ENCODE results near the gene DNASE1L1.

DNASE1L1 gene

DNA sequence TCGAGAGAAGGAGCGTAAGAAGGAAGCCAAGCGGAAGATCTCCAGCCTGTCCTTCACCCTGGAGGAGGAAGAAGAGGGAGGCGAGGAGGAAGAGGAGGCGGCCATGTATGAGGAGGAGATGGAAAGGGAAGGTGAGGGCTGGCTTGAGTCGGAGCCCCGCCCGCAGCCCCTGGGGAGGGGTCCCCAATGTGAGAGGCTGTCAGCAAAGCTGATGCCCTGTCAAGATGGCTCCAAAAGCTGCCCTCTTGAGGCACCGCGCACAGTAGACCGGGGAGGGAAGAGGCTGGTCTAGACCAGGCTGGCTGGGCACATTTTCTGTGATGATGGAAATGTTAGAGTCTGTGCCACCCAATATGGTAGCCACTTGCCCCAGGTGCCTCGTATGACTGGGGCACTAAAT, 37.4 kb upstream of the DNASE1L1 start (continued):
- no peak for TF ChIP-seq CTCF (tag by site-specific recombination; IDR thresholded peaks at IDR 0.05)
- TF ChIP-seq, protein P1, sequence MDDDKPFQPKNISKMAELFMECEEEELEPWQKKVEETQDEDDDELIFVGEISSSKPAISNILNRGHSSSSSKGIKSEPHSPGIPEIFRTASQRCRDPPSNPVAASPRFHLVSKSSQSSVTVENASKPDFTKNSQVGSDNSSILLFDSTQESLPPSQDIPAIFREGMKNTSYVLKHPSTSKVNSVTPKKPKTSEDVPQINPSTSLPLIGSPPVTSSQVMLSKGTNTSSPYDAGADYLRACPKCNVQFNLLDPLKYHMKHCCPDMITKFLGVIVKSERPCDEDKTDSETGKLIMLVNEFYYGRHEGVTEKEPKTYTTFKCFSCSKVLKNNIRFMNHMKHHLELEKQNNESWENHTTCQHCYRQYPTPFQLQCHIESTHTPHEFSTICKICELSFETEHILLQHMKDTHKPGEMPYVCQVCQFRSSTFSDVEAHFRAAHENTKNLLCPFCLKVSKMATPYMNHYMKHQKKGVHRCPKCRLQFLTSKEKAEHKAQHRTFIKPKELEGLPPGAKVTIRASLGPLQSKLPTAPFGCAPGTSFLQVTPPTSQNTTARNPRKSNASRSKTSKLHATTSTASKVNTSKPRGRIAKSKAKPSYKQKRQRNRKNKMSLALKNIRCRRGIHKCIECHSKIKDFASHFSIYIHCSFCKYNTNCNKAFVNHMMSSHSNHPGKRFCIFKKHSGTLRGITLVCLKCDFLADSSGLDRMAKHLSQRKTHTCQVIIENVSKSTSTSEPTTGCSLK (tag by site-specific recombination; IDR thresholded peaks at IDR 0.05) = no peak
- no peak for TF ChIP-seq GLIS1 (tag by site-specific recombination; IDR thresholded peaks at IDR 0.05)
- no peak for TF ChIP-seq ZSCAN30 (tag by site-specific recombination; IDR thresholded peaks at IDR 0.05)
- no peak for TF ChIP-seq SCRT1 (tag by site-specific recombination; IDR thresholded peaks at IDR 0.05; ENCODE audit: borderline replicate concordance)
- TF ChIP-seq ZNF555 (tag by site-specific recombination; conservative IDR thresholded peaks at IDR 0.05) = no peak
- no peak for TF ChIP-seq ZNF324 (tag by site-specific recombination; IDR thresholded peaks at IDR 0.05)
- TF ChIP-seq, protein P2, sequence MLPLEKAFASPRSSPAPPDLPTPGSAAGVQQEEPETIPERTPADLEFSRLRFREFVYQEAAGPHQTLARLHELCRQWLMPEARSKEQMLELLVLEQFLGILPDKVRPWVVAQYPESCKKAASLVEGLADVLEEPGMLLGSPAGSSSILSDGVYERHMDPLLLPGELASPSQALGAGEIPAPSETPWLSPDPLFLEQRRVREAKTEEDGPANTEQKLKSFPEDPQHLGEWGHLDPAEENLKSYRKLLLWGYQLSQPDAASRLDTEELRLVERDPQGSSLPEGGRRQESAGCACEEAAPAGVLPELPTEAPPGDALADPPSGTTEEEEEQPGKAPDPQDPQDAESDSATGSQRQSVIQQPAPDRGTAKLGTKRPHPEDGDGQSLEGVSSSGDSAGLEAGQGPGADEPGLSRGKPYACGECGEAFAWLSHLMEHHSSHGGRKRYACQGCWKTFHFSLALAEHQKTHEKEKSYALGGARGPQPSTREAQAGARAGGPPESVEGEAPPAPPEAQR (tag by site-specific recombination; IDR thresholded peaks at IDR 0.05) = no peak
- TF ChIP-seq KLF7 (tag by site-specific recombination; IDR thresholded peaks at IDR 0.05; ENCODE audit: borderline replicate concordance) = no peak

- CTCF ChIA-PET = interaction anchor here (0.8 kb wide), 1 partner anchor 73 kb away, joined by 4 read pairs; no protein-coding TSS in a partner anchor
- POLR2A ChIA-PET = interaction anchor here (0.6 to 1.1 kb wide), 4 partner anchors 13 to 76 kb away, joined by 3 read pairs; no protein-coding TSS in a partner anchor
- Histone ChIP-seq H3K9me3 (ENCODE audit: control insufficient read depth, insufficient read depth, low read depth, low read length) (no peaks in the 10 kb centered on the region), H3K4me1 (ENCODE audit: control insufficient read depth, insufficient read depth, low read length) (no peaks in the 10 kb centered on the region), H3K36me3 (ENCODE audit: control insufficient read depth in 2 of 2, insufficient read depth in 1 of 2, low read length in 2 of 2) (peaks cover 4 to 79% of the 10 kb centered on the region in 2 experiments; a peak in 2 of 3 replicates), H3K4me3 (ENCODE audit: low read depth, low read length) (no peak overlapping the region), H3K27ac (ENCODE audit: extremely low read depth, low read depth, low read length) (no peak overlapping the region)
- TF ChIP-seq, protein P3, sequence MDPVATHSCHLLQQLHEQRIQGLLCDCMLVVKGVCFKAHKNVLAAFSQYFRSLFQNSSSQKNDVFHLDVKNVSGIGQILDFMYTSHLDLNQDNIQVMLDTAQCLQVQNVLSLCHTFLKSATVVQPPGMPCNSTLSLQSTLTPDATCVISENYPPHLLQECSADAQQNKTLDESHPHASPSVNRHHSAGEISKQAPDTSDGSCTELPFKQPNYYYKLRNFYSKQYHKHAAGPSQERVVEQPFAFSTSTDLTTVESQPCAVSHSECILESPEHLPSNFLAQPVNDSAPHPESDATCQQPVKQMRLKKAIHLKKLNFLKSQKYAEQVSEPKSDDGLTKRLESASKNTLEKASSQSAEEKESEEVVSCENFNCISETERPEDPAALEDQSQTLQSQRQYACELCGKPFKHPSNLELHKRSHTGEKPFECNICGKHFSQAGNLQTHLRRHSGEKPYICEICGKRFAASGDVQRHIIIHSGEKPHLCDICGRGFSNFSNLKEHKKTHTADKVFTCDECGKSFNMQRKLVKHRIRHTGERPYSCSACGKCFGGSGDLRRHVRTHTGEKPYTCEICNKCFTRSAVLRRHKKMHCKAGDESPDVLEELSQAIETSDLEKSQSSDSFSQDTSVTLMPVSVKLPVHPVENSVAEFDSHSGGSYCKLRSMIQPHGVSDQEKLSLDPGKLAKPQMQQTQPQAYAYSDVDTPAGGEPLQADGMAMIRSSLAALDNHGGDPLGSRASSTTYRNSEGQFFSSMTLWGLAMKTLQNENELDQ (tag by site-specific recombination; IDR thresholded peaks at IDR 0.05; ENCODE audit: low read depth) = no peak
- no peak for TF ChIP-seq ZNF248 (tag by site-specific recombination; IDR thresholded peaks at IDR 0.05)
- TF ChIP-seq PBX3 (CRISPR knock-in tag; IDR thresholded peaks at IDR 0.05) = 0 out of 2 replicates have a peak, but pooled peaks have one; percentile 33
Observed at GRCh38 chrX:154445776-154446175, 36.7 kb upstream of the DNASE1L1 start.

DNA sequence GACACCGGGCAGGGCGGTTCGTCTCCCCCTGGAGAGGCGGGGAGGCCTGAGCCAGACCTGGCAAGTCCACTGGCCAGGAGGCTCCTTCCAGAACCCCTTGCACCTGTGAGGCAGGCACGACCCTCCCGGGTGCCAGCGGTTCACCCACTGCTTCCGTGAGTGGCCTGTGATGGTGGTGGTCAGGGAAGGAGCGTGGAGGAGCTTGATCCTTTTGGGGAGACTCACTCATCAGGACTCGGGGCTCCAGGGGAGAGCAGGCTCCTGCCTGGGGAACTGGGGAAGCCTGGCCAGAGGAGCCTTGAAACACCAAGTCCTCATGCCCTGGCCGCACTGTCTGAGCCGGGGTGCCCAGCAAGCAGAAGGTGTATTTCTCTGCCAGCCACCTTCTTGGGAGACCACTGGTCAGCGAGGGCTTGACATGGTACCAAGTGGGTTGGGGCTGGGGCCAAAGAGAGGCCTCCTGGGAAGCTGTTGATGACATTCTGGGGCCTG, 35.7 kb upstream of the DNASE1L1 start:
- H3K9me3 ChIP-seq (ENCODE audit: control insufficient read depth, insufficient read depth, low read depth, low read length) = no peaks in the 10 kb centered on the region
- peak overlapping the region; percentile 51 for H3K4me3 ChIP-seq (ENCODE audit: low read depth, low read length)
- ChIA-PET POLR2A (interaction anchor here (0.7 to 1.1 kb wide), 5 partner anchors 9 to 74 kb away, joined by 3 to 4 read pairs (median 3); no protein-coding TSS in a partner anchor), CTCF (interaction anchor here (0.6 to 0.8 kb wide), 4 partner anchors 17 to 443 kb away, joined by 3 to 4 read pairs (median 4); no protein-coding TSS in a partner anchor)
- H3K36me3 ChIP-seq (ENCODE audit: control insufficient read depth in 2 of 2, insufficient read depth in 1 of 2, low read length in 2 of 2) = peaks cover 4 to 79% of the 10 kb centered on the region in 2 experiments; a peak in 2 of 3 replicates
- H3K4me1 ChIP-seq (ENCODE audit: control insufficient read depth, insufficient read depth, low read length) = no peaks in the 10 kb centered on the region
- peak overlapping the region; percentile 77 for H3K27ac ChIP-seq (ENCODE audit: extremely low read depth, low read depth, low read length)
- TF ChIP-seq, protein P1 (tag by site-specific recombination; IDR thresholded peaks at IDR 0.05) = no peak
- TF ChIP-seq PRDM6 (tag by site-specific recombination; IDR thresholded peaks at IDR 0.05) = no peak
- no peak for TF ChIP-seq SCRT1 (tag by site-specific recombination; IDR thresholded peaks at IDR 0.05; ENCODE audit: borderline replicate concordance)
- TF ChIP-seq ZNF274 (IDR thresholded peaks at IDR 0.05; ENCODE audit: low read length) = no peak
- TF ChIP-seq ZNF274 (tag by site-specific recombination; IDR thresholded peaks at IDR 0.05; ENCODE audit: borderline replicate concordance) = no peak
- TF ChIP-seq GLIS1 (tag by site-specific recombination; IDR thresholded peaks at IDR 0.05) = no peak
- no peak for TF ChIP-seq HOXC10 (CRISPR knock-in tag; IDR thresholded peaks at IDR 0.05)

Measured in HEK293 (cell line).